ENCODE results near the gene TMEM235.
A peak's percentile ranks its signal among the peaks of the same experiment; 100 is the strongest.

Gene TMEM235

DNA sequence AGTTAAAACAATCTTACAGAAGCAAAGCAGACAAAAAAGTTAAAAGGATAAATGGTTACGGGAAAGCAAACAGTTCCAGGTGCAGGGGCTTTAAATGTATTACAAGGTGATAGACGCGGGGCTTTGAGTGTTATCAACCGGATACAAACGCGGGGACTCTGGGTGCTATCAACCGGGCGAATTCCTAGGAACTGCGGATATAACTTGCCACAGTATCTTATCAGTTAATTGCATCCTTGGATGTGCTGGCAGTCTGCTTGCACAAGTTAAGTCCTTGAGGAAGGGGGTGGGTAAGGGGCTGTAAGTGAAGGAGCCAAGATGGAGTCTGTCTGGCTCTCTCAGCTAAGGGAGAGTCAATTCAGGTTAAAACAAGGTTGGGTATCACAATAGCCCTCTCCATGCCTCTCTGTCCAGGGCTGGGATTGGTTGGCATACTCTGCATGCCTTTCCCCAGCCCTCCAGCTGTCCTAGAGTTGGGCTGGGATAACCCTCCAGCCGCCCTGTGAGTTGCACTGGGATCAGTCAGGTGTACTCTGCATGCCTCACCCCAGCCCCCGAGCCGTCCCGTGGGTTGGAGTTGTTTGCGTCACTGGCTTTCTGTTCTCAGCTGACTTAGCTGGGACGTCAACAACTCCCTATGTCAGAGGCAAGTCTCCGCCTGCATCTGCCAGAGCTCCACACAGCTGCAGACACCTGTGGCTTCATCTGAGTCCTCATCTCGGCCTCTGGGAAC, 40.9 kb downstream of the TMEM235 start:
- DNase-seq (ENCODE audit: low read depth in 2 of 2) = peak; percentile 21 to 44

DNA sequence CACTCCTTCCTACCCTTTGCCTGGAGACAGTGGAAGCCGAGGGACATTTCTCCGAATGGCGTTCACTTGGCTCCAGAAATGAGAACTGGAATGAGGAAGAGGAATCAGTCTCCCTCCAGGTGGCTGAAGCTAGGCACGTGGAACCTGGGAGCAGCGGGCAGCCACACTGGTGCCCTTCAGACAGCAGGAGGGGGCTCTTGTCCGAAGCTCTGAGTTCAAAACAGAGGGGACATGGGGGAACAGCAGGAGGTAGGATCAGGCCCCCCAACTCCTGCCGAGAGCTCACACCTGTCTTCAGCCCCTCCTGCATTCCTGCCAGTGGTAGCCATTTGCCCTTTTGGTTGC, 41.5 kb downstream of the TMEM235 start:
- DNase-seq (ENCODE audit: low read depth in 2 of 2) = no peak

DNA sequence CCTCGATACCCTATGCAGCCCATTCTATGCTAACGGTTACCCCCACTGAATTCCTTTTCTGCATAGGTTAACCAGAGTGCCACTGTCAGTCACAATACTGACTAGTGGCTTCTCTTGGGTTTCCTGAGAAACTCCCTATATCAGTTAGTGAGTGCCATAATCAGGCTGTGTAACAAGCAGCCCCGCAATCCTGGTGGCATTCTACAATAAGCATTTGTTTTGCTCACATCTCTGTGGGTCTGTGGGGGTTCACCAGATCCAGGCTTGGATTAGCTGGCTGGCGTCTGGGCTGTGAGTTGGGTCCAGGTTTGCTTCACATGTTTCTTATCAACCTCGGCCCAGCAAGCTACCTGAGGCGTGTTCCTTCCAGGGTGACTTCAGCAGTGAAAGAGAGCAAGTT, 42.4 kb downstream of the TMEM235 start:
- no peak for DNase-seq (ENCODE audit: low read depth in 2 of 2)

DNA sequence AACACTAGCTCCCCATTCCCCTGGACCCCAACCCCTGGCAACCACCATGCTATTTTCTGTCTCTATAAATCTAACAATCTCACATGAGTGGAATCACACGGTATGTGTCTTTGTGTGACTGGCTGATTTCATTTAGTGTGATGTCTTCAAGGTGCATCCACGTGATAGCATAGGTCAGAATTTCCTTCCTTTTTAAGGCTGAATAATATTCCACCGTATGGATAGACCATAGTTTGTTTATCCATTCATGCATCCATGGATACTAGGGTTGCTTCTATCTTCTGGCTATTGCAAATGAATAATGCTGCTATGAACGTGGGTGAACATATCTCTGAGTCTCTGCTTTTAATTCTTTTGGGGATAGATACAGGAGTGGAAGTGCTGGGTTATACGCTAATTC, 43.9 kb downstream of the TMEM235 start:
- DNase-seq (ENCODE audit: low read depth in 2 of 2) = no peak

DNA sequence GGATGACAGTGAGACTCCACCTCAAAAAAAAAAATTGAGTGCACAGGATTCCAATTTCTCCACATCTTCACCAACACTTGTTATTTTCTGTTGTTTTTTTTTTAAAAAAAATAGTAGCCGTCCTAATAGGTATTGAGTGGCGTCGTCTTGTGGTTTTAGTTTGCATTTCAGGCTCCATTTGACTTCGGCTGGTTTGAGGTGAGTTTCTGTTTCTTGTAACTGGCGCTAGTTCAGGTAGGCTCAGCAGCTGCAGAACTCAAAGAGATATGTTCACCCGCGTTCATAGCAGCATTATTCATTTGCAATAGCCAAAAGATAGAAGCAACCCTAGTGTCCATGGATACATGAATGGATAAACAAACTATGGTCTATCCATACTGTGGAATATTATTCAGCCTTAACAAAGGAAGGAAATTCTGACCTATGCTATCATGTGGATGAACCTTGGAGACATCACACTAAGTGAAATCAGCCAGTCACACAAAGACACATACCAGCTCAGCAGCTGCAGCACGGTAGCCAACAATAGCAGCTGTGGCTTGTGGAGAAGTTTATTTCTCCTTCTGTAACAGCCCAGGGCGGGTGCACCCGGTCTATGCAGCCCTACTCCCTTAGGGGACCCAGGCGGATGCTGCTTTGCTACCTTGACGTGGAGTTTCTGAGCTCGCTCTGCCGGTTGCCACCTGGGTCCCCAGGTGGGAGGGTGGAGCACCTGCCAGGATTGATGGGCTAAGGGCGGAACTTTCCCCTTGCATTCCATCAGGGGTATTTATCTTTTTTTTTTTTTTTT, 44.9 kb downstream of the TMEM235 start:
- no peak for DNase-seq (ENCODE audit: low read depth in 2 of 2)

DNA sequence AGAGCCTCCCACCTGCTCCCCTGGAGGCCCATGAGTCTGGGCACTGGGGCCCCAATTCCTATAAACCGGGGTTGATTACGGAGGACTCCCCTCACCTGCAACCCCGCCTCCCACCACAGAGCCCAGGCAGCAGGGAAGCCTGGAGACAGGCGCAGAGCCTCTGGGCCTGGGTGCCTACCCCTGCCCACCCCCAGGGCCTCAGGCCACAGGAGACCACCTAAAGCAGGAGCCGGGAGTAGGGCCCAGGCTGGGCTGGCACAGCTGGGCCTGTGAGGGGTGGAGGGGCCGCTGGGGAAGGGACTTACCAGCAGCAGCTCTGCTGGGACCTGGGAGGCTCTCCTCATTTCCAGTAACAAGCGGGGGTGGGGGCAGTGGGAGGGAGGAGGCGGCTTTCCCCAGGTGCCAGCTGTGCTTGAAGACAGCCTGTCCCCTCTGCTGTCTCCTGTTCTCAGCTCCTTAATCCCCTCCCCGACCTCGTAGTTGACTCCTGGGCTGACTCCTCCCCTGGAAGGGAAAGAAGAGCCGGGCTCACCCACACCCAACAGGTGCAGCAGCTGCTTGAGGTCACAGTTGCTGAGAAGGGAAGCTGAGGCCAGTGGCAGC, 46.8 kb downstream of the TMEM235 start:
- DNase-seq (ENCODE audit: low read depth in 2 of 2) = no peak

DNA sequence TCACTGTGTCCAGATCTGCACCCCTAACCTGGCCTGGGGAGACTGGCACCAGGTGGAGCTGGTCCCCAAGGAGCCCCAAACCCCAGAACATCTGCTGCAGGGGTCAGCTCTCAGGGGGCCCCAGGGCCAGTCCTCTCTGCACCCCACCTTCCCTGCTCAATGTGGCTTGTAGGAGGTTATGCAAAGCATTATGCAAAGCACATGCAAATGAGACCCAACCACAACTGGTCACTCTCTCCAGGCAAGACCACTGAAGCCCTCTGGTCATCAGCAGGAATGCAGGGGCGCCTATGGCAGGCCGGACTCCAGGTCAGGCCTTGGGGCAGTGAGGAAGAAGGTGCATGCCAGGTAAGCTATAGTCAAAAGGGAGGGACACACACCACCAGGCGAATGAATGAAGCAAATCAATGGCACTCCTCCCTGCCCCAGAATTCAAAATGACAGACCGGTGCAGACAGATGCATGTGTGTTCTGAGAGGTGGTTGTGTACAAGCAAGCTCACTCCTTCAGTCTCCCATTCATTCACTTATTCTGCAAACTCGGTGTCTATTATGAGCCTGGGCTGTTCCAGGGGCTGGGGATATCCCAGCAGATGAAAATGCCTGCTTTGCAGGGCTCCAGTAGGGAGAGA, 48.0 kb downstream of the TMEM235 start:
- no peak for DNase-seq (ENCODE audit: low read depth in 2 of 2)

DNA sequence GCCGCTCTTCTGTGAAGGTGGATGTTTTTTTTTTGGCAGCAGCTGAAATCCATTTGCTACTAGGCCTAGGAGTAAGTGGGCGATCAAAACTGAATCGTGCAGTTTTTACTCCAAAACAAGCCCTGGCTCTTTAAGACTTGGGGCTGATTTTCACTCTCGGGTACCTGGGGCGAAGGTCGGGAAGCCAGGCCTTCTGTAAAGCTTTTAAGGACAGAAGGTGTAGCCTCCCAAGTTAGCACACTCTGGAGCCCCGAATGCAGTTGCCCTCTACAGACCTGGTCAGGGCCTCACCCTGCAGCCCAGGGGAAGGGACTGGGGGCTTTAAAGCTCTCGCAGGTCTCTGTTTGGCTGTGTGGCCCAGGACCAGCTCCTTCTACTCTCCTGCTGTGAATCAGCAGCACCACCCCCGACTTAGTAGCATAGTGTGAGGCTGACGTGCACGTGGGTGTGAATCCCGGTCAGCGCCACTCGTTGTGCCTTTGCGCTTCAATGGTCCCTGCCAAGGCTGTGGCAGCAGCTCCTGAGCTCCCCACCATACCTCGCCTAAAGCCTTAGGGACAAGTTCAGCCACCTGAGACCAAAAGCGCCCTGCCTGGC, 49.9 kb downstream of the TMEM235 start:
- DNase-seq (ENCODE audit: low read depth in 2 of 2) = no peak

DNA sequence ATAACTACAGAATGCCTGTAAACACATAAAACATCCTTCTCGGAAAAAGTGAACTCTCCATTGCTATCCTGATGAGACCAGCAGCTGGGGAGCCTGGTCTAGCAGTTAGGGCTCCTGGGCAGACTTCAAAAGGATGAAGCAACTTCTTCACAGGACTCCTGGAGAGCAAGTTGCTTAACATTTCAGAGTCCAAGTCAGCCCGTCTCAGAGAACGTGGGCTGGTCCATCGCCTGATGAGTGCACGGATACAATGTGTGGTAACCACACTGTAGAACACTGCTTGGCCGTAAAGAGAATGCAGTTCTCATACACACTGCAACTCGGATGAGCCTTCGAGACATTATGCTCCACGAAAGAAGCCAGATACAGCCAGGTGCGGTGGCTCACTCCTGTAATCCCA, 52.7 kb downstream of the TMEM235 start:
- no peak for DNase-seq (ENCODE audit: low read depth in 2 of 2)

DNA sequence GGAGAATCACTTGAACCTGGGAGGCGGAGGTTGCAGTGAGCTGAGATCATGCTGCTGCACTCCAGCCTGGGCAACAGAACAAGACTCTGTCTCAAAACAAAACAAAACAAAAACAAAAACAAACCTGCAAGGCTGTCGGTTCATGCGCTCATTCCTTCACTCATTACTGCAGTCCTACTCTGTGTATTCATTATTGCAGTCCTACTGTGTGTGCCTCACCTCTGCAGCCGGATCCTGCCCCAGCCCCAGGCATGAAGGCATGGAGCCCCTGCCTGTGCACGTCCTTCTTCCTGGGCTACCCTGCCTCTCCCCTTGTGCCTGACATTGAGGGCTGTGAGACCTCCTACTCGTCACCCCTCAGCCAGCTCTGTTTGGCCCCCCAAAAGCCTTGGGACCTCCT, 57.6 kb downstream of the TMEM235 start:
- DNase-seq (ENCODE audit: low read depth in 2 of 2) = no peak

DNA sequence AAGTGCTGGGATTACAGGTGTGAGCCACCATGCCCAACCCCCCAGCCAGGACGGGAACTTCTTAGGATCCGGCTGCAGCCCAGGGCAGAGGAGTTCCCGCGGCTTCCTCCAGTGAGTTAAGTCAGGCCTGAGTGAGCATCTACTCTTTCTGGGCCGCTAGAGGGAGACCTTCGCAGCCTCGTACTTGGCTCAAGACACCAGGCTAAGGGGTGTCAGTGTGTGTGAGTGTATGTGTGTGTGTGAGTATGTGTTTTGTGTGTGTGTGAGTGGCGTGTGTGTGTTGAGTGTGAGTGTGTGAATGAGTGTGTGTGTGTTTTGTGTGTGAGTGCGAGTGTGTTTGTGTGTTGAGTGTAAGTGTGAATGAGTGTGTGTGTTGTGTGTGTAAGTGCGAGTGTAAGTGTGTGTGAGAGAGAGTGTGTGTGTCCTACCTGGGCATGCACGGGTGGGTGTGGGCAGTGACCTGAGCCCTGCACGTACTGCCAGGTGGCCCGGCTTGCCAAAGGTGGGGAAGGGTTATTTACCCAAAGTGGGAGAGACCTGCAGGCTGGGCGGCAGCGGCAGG, 58.5 kb downstream of the TMEM235 start:
- DNase-seq (ENCODE audit: low read depth in 2 of 2) = peak; percentile 56 to 65
